Dermis blood vessel endothelial cell (primary cell): ENCODE measurements around the gene SLC7A4. TPM values are rescaled to one million over a fixed set of nuclear protein-coding genes. Genes with fewer than 3 reads are reported as not detected.

Source experiments
- DNase-seq: peaks from one replicate; pipeline ENCODE4 v3.0.0; 2010
- total RNA-seq: library from RNA; depleted of rRNA; stranded (reverse); fragments of >200 nt; gene quantifications from 2 replicates; pipeline ENCODE4 v1.2.3, GENCODE V29; 2014

SLC7A4 gene
- total RNA-seq, 1 donor from 2014 or later: not detected

DNA sequence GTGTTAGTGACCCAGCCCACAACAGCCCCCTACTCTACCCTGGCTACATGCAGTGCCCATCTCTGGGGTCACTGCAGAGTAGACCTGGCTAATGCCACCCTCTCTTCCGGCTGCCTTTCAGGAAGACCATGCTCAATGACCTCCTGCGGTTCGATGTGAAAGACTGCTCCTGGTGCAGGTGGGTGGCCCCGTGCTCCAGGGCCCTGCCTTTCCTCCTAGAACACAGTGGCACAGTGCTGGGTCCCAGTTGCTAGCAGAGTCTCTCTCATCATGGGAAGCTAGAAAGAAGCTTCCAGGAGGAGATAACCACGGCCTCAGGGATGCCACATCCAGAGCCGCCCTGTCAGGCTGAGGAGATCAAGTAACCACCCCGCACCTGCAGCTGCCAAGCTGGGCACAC is 46.6 kb downstream of the SLC7A4 start:
- DNase-seq: no peak

DNA sequence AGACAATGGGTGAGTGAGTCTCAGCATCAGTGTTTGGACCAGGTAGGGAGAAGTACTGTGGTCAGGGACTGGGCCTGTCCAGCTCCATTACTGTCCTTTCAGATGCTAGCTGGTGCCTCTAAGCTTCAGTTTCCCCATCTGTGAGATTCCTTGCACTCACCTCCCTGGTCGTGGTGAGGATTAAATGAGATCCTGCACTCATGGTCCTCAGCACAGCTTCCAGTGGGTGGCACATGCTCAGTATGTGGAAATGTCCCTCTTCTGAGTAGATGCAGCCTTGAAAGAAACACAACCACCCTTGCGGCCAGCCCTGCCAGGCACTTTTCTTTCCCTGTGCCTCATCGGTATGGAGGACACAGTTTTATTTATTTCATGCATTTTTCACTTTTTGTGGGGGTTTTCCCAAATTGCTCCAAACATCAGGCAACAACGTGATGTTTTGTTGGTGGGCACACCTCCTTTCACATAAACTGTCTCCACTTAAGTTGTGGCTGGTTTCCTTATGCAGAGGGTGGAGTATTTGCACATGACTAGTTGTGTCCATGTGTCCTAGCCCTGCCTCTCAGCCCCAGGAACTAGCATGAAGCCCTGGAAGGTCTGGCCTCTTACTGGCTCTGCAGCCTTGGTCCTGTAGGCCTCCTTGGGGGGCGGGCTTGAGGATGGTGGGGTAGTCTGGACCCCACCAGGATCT is 49.1 kb downstream of the SLC7A4 start:
- DNase-seq: no peak

DNA sequence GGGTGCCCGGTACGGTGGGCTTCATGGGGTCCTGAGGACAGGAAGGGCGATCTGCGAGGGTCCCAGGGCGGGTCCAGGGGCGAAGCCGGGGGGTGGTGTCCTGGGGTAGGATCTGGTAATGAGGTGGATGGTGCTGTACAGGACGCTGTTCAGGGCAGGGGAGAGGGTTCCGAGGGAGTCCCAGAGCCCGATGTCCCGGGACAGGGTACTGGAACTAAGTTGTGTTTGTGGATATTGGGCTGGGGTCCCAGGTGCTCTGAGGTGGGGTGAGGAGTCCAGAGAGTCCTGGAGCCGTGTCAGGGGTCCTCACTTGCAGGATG is 49.8 kb downstream of the SLC7A4 start:
- DNase-seq: no peak

DNA sequence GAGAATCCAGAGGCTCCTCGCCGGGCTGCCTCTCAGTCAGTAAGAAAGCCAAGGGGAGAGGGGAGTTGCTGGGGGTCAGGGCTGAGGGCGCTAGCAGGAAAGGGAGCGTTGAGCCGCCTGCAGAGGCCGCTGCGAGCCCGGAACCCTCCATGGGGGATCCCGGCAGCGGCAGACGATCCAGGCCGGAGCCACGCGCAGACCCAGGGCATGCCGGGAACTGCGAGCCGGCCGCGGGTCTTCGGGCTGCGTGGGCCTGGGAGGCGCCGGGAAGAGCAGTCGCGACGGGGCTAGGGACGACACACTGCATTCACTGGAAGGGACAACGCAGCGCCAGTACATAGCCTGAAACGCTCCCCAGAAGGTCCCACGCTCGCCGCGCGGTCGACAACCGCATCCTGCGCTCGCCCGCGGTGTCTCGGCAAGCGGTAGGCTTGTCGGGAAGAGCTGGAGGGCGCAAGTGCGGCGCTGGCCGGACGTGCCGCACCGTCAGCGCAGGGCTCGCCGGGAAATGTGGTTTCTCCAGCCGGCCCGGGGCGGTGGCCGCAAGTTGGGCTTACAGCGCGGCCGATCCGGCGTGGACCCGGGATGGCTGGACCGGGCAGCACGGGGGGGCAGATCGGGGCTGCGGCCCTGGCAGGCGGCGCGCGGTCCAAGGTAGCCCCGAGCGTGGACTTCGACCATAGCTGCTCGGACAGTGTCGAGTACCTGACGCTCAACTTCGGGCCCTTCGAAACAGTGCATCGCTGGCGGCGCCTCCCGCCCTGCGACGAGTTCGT is 50.4 kb downstream of the SLC7A4 start, which contains the start of gene LZTR1:
Gene LZTR1 (plus strand): TSS at position 511 of the 776 bp plus-strand sequence. CDS start 75 bp downstream, at position 586.
- peak; percentile 87 for DNase-seq

DNA sequence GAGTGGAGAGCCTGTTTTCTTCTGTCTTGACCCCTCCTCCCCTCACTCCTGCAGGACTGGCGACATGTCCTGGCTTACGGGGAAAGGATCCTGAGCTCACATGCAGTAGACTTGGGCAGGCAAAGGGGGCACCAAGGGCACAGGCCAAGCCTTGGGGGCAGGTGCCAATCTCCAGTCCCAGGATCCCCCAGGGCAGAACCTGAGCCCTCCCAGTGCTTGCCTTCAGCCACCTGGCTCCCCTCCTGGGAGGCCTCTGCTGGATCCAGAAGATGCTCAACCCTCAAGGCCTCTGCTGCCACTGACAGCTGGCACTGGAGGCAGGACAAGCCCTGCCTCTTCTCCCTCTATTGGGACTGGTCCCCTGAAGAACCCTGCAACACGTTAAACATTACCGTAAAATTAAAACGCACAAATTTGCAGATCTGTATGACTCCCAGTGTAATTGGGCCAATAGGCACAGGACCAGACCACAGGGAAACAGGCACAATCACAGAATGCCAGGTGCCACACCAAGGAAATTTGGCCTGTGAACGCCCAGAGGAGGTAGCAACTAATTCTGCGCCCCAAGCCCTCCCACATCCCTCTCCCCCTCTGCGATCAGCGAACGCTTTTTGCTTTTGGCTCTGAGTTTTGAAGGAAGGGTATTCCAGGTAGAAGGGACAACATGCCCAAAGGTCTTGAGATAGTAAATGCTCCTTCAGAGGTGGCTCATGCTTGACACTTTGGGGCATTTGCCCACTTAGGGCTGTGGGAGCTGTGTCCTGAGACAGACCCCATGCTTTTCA is 51.2 kb downstream of the SLC7A4 start:
- DNase-seq: no peak

DNA sequence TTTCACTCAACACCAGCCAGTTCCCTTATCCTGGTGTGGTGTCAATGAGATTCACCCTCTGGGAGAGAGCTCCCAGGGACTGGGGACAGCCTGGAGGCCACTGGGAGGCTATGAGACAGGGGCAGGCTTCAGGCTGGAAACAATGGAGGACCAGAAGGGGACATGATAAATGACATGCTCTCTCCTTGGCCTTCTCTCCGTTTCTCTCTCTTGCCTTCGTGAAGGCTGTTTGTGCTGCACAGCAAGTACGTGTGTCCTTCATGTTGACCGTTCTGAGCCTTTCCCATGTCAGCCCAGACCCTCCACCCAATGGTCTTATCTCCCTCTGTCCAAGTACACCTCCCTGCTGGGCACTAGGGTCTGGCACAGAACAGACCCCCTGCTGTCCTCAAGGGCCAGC is 51.8 kb downstream of the SLC7A4 start:
- DNase-seq: no peak

DNA sequence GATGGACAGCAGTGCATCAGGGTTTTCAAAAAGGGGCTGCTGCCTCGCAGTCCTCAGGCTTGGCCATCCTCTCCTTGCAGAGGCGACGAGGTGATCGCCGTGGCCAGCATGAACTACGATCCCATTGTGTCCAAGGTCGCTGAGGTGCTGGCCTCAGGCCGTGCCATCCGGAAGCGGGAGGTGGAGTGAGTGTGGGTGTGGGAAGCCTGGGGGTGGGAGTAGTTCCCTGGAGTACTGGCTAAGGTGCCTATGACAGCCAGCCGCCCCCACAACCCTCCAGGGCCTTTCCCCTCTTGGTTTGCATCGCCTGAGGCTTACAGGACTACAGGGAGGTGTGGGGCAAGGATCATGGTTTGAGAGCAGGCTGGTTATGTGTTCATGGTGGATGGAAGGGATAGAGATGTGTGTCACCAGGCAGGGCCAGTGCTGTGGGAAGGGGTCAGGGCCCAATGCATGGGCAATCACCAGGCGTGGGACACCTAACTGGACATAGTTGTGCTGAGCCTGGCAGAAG is 52.4 kb downstream of the SLC7A4 start:
- DNase-seq: no peak

DNA sequence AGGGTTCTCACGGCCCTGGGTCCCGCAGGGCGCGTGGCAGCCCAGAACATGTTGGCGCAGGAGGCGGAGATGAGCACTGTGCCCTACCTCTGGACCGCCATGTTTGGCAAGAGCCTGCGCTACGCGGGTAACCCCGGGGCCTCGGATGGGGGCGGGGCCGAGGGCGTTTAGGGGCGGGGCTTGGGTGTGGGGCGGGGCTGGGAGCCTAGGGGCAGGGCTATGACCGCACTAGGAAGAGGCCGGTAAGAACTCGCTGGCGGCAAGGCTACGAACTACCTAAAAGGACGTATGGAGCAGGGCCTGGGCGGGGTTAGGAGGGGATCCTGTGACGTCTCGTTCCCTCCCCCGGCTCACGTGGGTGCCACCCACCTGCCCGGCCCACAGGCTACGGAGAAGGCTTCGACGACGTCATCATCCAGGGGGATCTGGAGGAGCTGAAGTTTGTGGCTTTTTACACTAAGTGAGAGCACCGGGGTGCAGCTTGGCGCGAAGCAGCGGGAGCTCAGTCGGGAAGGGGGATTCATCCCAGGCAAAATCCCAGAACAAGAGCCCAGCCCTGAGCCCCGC is 53.0 kb downstream of the SLC7A4 start:
- peak; percentile 89 for DNase-seq

Other genes with a start within 250 kb of the SLC7A4 start
- gene PI4KA, start 173.8 kb downstream of the SLC7A4 start, total RNA-seq: 20.3 and 40.3 TPM in 2 replicates
- gene SNAP29, start 173.6 kb downstream of the SLC7A4 start, total RNA-seq: 6.0 and 8.5 TPM in 2 replicates
- gene CRKL, start 115.2 kb downstream of the SLC7A4 start, total RNA-seq: 50.2 and 54.4 TPM in 2 replicates
- 0.05 and 0.17 TPM in 2 replicates for gene AIFM3, start 65.3 kb downstream of the SLC7A4 start, total RNA-seq
- 51.6 and 60.9 TPM in 2 replicates for gene LZTR1, start 50.3 kb downstream of the SLC7A4 start, total RNA-seq
- gene THAP7, start 30.4 kb downstream of the SLC7A4 start, total RNA-seq: 13.8 and 18.1 TPM in 2 replicates
- gene P2RX6, start 17.4 kb downstream of the SLC7A4 start, total RNA-seq: under 0.01 TPM in 1 of 2 replicates, not detected in the other
- not detected in 2 replicates for gene LRRC74B, start 13.4 kb upstream of the SLC7A4 start, total RNA-seq